ENCODE data around the gene PLXNA1. TPM values are rescaled to one million over a fixed set of nuclear protein-coding genes. Genes with fewer than 3 reads are reported as not detected.

PLXNA1 gene
- polyA plus RNA-seq, 1 donor = 31.5 TPM

DNA sequence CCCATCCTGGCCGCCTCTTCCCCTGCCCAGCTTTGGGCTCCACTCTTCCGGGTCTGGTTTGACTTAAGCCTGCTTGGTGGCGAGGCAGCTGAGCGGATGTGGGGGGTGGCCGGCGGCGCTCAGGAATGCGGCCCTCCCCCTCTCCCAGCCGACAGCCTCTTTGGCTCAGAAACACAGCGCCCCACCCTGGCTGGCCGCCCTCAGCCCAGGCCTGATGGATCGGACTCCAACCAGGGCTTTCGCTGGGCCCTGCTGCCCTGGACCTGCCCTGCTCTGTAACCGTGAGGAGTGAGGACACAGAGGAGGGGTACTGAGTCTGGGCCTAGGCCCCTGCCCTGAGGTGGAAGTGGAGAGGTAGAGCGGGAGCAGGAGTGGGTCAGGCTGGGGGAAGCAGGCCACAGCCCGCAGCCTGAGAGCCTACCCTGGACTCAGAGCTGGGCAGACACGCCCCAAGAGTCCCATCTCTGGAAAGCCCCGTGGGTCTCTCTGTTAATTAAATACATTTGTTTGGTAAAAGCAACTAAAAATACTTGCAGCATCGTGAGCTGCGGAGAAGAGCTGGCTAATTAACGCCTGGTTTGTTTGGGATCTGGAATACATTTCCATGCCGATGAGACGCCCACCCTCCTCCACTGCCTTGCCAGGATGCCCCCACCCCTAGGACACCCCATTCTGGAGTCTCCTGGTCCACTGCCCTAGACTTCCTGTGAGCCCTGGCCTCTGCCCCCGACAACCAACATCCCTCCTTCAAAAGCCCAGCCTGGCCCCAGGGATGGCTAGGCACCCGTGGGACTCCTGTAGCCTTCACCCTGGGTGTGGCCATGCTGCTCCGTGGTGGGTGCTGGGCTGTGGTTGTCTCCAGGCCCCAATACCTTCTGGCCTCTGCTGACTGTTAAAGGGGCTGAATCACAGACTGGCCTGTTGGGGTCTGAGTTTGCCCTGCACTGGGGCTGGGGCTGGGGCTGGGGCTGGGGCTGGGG is 19.6 kb downstream of the PLXNA1 start:
- DNase-seq (ENCODE audit: low read depth) = no peak

DNA sequence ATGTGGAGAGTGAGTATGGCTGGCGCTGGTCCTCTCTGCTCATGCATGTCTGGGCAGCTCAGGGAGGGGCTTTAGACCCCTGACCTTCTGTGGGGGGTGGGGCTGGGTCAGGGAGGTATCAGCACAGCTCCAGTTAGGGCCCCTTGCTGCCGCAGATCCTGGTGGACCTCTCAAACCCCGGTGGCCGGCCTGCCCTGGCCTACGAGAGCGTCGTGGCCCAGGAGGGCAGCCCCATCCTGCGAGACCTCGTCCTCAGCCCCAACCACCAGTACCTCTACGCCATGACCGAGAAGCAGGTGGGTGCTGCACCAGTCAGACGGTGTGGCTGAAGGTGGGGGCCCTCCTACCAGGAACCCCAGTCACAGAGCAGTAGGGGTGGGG is 20.2 kb downstream of the PLXNA1 start:
- no peak for DNase-seq (ENCODE audit: low read depth)

- no peak for DNase-seq (ENCODE audit: low read depth)
Measured at GRCh38 chr3:127003601-127004280, 20.8 kb downstream of the PLXNA1 start.

- DNase-seq (ENCODE audit: low read depth) = no peak
Measured at GRCh38 chr3:127004641-127005397, 21.9 kb downstream of the PLXNA1 start.

- no peak for DNase-seq (ENCODE audit: low read depth)
Measured at GRCh38 chr3:127005864-127006500, 23.1 kb downstream of the PLXNA1 start.

GRCh38 chr3:127006781-127007436 is 24.0 kb downstream of the PLXNA1 start:
- DNase-seq (ENCODE audit: low read depth) = no peak

- DNase-seq (ENCODE audit: low read depth) = no peak
Measured at GRCh38 chr3:127008236-127008635, 25.3 kb downstream of the PLXNA1 start.

GRCh38 chr3:127009531-127009930 is 26.6 kb downstream of the PLXNA1 start:
- DNase-seq (ENCODE audit: low read depth) = no peak

GRCh38 chr3:127011270-127011992 is 28.5 kb downstream of the PLXNA1 start:
- no peak for DNase-seq (ENCODE audit: low read depth)

DNA sequence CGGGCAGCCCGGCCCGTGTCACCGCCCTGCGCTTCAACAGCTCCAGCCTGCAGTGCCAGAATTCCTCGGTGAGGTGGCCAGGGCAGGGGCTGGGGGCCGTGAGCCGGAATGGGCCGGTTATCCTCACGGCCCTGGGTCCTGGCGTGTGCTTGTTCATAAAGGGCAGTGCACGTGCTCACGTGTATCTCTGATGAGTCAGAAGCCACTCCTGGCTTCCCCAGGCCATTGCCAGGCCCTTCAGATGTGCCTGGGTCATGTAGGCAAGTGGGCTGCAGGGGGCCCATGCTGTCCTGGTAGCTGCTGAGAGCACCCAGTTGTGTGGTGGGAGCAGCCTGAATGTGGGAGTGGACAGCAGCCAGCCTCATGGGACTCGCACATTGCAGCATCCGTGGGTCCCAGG is 29.2 kb downstream of the PLXNA1 start:
- no peak for DNase-seq (ENCODE audit: low read depth)

DNA sequence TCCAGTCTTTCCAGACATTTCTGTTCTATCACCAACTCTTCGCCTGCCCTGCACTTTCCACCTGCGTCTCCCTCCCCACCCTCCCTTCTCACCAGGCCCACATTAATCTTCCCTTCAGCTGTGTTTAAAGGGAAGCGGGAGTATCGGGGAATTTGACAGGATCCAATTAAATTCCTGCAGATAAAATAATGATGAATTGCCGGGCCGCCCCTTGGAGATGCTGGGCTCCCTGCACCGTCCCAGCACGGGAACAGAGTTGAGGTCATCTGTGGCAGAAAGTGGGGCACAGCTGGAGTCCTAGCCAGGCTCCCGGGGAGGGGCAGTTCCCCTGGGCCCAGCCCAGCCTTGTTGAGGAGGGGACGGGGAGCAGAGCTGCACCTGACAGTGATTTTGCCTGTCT is 30.3 kb downstream of the PLXNA1 start:
- no peak for DNase-seq (ENCODE audit: low read depth)

DNA sequence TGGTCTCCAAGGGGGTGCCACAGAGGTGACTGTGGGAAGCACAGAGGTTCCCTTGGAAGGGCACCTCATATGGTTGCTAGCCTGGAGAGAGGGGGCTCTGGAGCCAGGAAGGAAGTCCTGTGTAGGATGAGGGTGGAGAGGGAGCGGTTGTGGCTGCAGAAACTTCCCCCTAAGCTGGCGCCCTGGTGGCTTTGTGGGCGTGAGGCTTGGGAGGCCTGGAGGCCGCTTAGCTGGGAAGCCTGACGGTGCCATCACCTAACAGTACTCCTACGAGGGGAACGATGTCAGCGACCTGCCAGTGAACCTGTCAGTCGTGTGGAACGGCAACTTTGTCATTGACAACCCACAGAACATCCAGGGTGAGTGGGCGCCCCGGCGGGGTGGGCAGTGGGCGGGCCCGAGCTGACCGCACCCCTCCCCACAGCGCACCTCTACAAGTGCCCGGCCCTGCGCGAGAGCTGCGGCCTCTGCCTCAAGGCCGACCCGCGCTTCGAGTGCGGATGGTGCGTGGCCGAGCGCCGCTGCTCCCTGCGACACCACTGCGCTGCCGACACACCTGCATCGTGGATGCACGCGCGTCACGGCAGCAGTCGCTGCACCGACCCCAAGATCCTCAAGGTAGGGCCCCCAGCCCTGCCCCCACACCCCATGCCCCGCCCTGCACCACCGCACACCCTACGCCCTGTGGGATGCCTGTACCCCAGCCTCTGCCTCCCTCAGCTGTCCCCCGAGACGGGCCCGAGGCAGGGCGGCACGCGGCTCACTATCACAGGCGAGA is 31.0 kb downstream of the PLXNA1 start:
- DNase-seq (ENCODE audit: low read depth) = no peak

DNA sequence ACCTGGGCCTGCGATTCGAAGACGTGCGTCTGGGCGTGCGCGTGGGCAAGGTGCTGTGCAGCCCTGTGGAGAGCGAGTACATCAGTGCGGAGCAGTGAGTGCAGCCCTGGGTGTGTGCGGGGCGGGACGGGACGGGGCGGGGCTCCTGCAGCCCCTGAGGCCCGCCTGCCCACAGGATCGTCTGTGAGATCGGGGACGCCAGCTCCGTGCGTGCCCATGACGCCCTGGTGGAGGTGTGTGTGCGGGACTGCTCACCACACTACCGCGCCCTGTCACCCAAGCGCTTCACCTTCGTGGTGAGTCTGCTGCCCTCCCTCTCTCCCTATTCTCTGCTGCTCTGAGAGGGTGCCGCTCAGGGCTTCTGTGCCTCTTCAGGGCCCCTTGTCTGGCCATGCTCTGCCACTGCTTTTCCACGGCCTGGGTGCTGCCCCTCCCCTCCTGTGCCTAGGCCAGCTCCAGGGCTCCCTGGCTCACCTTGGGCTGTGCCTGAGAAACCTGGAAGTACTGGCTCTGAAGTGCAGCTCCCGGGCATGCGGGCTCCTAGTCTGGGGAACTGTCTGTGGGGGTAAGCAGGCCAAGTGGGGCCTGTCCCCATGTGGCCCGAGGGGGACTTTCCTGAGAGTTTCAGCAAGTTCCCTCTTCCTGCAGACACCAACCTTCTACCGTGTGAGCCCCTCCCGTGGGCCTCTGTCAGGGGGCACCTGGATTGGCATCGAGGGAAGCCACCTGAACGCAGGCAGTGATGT is 31.8 kb downstream of the PLXNA1 start:
- no peak for DNase-seq (ENCODE audit: low read depth)

GRCh38 chr3:127015282-127016042 is 32.5 kb downstream of the PLXNA1 start:
- DNase-seq (ENCODE audit: low read depth) = no peak

DNA sequence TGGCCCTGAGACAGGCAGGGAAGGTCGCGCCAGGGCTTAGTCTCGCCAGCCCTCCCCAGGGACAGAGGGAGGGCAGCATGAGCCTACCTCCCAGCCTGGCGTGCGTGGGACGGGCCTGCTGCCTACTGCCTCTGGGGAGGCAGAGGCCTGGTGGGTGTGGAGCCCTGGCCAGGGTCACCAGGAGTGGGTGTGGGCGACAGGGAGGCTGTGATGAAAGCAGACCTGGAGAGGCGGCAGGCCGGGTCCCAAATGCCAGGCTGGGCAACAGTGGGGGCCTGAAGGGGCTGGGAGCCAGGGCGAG is 33.1 kb downstream of the PLXNA1 start:
- no peak for DNase-seq (ENCODE audit: low read depth)

DNA sequence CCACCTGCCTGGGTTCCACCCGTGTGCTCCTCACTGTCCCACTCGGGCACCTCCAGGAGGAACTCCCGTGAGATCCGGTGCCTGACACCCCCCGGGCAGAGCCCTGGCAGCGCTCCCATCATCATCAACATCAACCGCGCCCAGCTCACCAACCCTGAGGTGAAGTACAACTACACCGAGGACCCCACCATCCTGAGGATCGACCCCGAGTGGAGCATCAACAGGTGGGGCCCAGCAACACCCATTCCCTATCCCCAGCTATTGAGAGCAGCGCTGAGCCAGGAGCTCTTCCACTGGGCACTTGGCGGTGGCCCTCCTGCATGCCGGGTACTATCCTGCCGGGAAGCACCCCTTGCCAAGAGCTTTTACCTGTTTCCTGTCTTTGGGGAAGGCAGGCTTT is 33.5 kb downstream of the PLXNA1 start:
- no peak for DNase-seq (ENCODE audit: low read depth)

DNA sequence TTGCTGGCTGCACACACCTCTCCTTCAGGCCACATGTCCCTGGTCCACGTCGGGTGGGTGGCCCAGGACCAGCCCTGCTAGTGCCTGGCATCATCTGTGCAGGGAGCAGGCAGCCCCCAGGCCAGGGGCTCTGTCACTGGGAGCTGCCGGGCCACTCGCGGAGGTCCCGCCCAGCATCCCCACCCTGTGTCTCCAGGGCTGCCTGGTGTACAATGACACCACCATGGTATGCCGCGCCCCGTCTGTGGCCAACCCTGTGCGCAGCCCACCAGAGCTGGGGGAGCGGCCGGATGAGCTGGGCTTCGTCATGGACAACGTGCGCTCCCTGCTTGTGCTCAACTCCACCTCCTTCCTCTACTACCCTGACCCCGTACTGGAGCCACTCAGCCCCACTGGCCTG is 34.3 kb downstream of the PLXNA1 start:
- DNase-seq (ENCODE audit: low read depth) = no peak

DNA sequence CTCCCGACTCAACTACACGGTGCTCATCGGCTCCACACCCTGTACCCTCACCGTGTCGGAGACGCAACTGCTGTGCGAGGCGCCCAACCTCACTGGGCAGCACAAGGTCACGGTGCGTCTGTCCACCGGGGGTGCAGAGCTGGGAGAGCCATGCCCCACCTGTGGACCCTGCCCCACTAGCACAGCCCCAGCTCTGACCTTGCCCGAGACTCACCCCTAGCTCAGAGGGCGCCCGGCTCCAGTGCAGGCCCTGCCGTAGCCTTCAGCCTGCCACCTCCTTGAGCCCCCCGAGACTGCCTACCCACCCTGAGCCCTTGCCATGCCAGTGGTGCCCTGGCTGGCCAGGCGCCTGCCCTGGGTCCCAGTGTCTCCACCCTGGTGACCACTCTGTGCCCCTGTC is 34.9 kb downstream of the PLXNA1 start:
- DNase-seq (ENCODE audit: low read depth) = no peak

All from forelimb muscle (tissue), 1 donor.